ENCODE results near the gene MPIG6B.
A peak's percentile ranks its signal among the peaks of the same experiment; 100 is the strongest.

Gene MPIG6B

DNA sequence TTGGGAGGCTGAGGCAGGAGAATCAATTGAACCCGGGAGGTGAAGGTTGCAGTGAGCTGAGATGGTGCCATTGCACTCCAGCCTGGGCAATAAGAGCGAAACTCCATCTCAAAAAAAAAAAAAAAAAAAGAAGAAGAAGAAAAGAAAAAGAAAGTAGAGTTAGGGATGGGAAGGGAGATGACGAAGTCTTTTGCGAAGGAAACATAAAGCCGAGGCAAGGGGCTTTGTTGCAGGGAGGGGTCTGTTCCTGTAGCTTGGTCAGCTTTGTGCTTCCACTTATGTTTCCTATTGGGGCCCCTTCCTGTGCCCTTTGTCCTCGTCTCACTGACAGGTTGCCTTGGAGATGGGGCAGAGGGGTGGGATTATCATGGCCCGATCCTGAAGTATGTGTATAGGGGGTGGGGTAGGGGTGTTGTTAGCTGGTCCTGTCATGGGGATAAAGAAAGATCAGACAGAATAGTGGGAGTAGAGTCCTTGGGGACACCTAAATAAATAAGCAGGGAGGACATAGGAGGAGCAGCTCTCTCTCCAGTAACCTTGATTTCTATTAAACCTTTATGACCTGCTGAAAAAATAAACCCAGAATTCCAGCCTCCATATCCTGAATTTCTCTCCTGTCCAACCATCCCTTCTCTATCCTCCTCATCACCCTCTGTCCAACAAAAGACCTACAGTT is 14.3 kb downstream of the MPIG6B start:
- Histone ChIP-seq H3K36me3 (ENCODE audit: control insufficient read depth, insufficient read depth, low read length) (peaks cover 15% of the 10 kb centered on the region), H3K4me1 (ENCODE audit: control insufficient read depth, insufficient read depth, low read length) (peaks cover 34% of the 10 kb centered on the region), H3K4me3 (ENCODE audit: insufficient read depth, low read depth, low read length) (peak overlapping the region; percentile 11), H3K9me3 (ENCODE audit: control insufficient read depth, low read length) (no peaks in the 10 kb centered on the region), H3K27ac (ENCODE audit: insufficient read depth, low read depth, low read length, poor library complexity, severe bottlenecking) (peak overlapping the region; percentile 91), H3K27me3 (ENCODE audit: control insufficient read depth, insufficient read depth, low read length, poor library complexity, severe bottlenecking) (no peaks in the 10 kb centered on the region)
- 31 to 33% methylated on average over 7 of the region's 7 CpGs for WGBS, 2 experiments

DNA sequence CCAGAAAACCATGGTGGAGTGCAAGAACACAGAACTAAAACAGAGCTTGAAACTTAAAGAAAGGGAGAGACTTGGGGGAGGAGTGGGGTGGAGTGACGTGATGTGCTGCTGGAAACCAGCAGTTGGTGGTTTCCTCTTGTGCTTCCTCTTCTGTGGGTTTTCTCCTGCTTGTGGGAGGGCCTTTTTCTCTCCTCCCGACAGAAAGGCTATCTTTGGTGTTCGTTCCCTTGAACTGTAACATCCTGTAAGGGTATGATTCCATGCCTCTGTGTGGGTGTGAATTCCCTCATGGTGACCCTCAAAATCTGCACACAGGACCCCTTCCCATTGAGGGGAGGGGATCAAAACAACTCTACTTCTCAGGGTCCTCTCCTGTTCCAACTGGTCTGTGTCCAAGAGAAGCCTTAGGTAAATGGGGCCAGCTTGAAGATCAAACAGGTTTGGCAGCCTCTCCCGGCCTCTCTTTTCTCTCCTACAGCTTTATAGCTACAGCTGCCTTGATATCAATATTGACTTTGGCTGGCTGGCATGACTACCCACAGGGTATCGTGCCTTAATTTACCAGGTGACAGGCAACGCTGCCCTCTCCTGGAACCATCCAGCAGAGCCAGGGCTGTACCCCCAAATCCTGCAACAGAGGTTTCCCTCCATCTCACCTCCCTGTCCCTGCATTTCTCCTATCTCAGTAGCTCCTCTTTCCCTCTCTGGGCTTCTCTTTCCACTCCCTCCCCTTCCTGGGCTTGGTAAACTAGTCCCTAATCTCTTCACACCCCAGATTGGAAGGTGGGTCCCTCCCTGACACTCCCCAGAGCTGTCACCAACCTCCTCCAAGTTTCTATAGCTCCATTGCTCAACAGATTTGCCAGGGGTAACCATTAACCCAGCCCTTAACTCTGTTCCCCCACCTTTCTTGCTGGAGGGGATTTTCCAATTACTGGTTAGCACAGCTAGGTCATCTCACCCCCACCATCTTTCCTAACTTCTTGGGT is 15.1 kb downstream of the MPIG6B start:
- Histone ChIP-seq H3K27ac (ENCODE audit: insufficient read depth, low read depth, low read length, poor library complexity, severe bottlenecking) (peak overlapping the region; percentile 91), H3K27me3 (ENCODE audit: control insufficient read depth, insufficient read depth, low read length, poor library complexity, severe bottlenecking) (no peaks in the 10 kb centered on the region), H3K36me3 (ENCODE audit: control insufficient read depth, insufficient read depth, low read length) (peaks cover 11% of the 10 kb centered on the region), H3K4me1 (ENCODE audit: control insufficient read depth, insufficient read depth, low read length) (peaks cover 34% of the 10 kb centered on the region), H3K9me3 (ENCODE audit: control insufficient read depth, low read length) (no peaks in the 10 kb centered on the region), H3K4me3 (ENCODE audit: insufficient read depth, low read depth, low read length) (peak overlapping the region; percentile 11)
- WGBS, 2 experiments = 43 to 49% methylated on average over 6 of the region's 6 CpGs

DNA sequence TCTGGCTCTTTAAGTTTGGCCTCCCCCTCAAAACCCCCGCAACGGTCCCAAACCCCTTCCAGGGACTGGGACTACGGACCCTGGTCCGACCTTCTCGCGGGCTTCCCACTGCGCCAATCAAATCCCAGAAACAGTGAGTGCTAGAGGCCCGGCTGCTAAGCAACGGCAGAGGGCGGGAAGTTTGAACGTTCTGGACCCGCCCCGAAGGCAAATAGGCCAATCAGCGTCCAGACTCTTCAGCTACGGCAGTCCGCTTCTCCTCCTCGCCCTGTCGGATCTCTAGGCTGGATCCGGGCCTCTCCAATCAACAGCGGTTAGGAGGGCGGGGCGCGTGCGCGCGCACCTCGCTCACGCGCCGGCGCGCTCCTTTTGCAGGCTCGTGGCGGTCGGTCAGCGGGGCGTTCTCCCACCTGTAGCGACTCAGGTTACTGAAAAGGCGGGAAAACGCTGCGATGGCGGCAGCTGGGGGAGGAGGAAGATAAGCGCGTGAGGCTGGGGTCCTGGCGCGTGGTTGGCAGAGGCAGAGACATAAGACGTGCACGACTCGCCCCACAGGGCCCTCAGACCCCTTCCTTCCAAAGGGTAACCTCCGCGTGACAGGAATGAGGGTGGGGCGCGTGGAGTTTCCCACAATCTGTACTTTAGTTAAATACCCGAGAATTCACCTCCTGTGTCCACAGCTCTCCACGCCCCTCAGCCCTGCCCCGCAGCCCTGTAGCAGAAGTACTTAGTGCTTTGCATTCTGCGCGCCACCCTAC is 16.6 kb downstream of the MPIG6B start, which contains the start of gene MSH5:
Gene MSH5, plus strand, starts transcription at position 367 of the 758 bp plus-strand sequence. CDS start 462 bp downstream, outside the sequence.
- Histone ChIP-seq H3K9me3 (ENCODE audit: control insufficient read depth, low read length) (no peaks in the 10 kb centered on the region), H3K27me3 (ENCODE audit: control insufficient read depth, insufficient read depth, low read length, poor library complexity, severe bottlenecking) (no peaks in the 10 kb centered on the region), H3K27ac (ENCODE audit: insufficient read depth, low read depth, low read length, poor library complexity, severe bottlenecking) (peak within 1 kb of the TSS; percentile 67), H3K4me1 (ENCODE audit: control insufficient read depth, insufficient read depth, low read length) (peaks cover 39% of the 10 kb centered on the region), H3K4me3 (ENCODE audit: insufficient read depth, low read depth, low read length) (peak within 1 kb of the TSS; percentile 52), H3K36me3 (ENCODE audit: control insufficient read depth, insufficient read depth, low read length) (peaks cover 4% of the 10 kb centered on the region)
- WGBS, 2 experiments = 2% methylated on average over 58 of the region's 58 CpGs

DNA sequence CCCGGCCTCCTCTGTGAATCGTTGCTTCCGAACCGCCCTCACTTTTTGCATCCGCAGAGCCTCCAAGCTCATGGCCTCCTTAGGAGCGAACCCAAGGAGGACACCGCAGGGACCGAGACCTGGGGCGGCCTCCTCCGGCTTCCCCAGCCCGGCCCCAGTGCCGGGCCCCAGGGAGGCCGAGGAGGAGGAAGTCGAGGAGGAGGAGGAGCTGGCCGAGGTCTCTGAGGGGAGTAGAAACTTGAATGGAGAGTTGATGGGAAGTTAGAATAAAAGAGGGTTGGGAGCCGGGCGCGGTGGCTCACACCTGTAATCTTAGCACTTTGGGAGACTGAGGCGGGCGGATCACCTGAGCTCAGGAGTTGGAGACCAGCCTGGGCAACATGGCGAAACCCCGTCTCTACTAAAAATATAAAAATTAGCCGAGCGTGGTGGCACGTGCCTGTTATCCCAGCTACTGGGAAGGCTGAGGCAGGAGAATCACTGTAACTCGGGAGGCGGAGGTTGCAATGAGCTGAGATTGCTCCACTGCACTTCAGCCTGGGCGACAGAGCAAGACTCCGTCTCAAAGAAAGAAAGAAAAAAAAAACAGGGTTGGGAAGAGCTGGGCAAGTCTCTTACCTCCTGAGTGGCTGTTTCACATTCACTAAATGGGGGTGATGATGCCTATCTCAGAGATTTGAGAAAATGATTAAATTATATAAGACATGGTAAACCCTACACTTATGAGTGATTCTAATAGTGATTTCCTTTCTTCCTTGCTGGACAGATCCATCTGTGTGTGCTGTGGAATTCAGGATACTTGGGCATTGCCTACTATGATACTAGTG is 17.4 kb downstream of the MPIG6B start:
- Histone ChIP-seq H3K4me1 (ENCODE audit: control insufficient read depth, insufficient read depth, low read length) (peaks cover 39% of the 10 kb centered on the region), H3K27me3 (ENCODE audit: control insufficient read depth, insufficient read depth, low read length, poor library complexity, severe bottlenecking) (no peaks in the 10 kb centered on the region), H3K4me3 (ENCODE audit: insufficient read depth, low read depth, low read length) (peak overlapping the region; percentile 52), H3K27ac (ENCODE audit: insufficient read depth, low read depth, low read length, poor library complexity, severe bottlenecking) (peak overlapping the region; percentile 51), H3K36me3 (ENCODE audit: control insufficient read depth, insufficient read depth, low read length) (peaks cover 4% of the 10 kb centered on the region), H3K9me3 (ENCODE audit: control insufficient read depth, low read length) (no peaks in the 10 kb centered on the region)
- WGBS, 2 experiments = 40 to 43% methylated on average over 29 of the region's 29 CpGs

DNA sequence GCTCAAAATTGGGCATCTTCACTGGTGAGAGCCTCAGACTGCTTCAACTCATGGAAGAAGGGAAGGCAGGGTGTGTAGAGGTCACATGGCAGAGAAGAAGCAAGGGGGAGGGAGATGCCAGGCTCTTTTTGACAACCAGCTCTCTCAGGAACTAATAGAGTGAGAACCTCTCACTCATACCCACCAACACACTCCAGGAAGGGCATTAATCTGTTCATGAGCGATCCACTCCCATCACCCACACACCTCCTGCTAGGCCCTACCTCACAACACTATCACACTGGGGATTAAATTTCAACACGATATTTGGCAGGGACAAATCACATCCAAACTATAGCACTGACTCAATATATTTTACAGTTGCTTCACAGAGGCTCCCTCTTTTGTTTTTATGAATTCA is 18.6 kb downstream of the MPIG6B start:
- Histone ChIP-seq H3K27me3 (ENCODE audit: control insufficient read depth, insufficient read depth, low read length, poor library complexity, severe bottlenecking) (no peaks in the 10 kb centered on the region), H3K4me1 (ENCODE audit: control insufficient read depth, insufficient read depth, low read length) (peaks cover 35% of the 10 kb centered on the region), H3K36me3 (ENCODE audit: control insufficient read depth, insufficient read depth, low read length) (peaks cover 4% of the 10 kb centered on the region), H3K4me3 (ENCODE audit: insufficient read depth, low read depth, low read length) (no peak overlapping the region), H3K9me3 (ENCODE audit: control insufficient read depth, low read length) (no peaks in the 10 kb centered on the region), H3K27ac (ENCODE audit: insufficient read depth, low read depth, low read length, poor library complexity, severe bottlenecking) (no peak overlapping the region)
- 95 to 96% methylated on average over 2 of the region's 2 CpGs for WGBS, 2 experiments

DNA sequence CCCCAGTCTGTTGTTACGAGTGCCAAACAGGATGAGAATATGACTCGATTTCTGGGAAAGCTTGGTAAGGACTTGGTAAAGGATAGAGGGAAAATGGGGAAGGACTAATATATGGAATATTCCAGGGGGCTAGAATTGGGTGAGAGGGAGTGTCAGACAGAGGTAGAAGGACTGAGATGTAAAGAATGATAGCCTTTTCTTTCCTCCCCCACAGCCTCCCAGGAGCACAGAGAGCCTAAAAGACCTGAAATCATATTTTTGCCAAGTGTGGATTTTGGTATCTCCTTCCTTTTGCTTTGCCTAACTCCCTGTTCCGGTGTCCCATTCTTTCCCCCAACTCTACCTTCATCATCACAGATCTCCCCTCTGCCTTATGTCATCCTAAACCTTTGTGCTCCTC is 19.7 kb downstream of the MPIG6B start:
- Histone ChIP-seq H3K36me3 (ENCODE audit: control insufficient read depth, insufficient read depth, low read length) (peaks cover 4% of the 10 kb centered on the region), H3K4me3 (ENCODE audit: insufficient read depth, low read depth, low read length) (no peak overlapping the region), H3K9me3 (ENCODE audit: control insufficient read depth, low read length) (no peaks in the 10 kb centered on the region), H3K27me3 (ENCODE audit: control insufficient read depth, insufficient read depth, low read length, poor library complexity, severe bottlenecking) (no peaks in the 10 kb centered on the region), H3K4me1 (ENCODE audit: control insufficient read depth, insufficient read depth, low read length) (peaks cover 26% of the 10 kb centered on the region), H3K27ac (ENCODE audit: insufficient read depth, low read depth, low read length, poor library complexity, severe bottlenecking) (no peak overlapping the region)
- 93 to 94% methylated on average over 3 of the region's 3 CpGs for WGBS, 2 experiments

DNA sequence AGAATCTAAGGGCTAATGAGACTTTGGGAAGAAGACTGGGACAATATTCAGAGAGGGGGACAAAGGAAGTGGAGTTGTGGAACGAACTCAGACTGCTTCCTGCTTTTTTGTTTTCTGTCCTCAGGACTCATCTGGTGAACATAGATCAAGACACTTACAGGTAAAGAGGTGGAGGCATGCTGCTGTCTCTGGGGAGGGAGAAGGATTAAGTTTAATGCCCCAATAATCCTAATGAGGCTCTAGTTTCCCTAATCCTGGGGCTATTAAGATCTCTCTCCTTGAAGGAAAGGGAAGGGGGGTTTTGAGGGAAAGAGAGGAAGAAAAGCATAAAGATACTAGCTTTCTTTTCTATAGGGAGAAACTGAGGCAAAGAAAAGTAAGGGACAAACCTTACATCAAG is 21.2 kb downstream of the MPIG6B start:
- no peaks in the 10 kb centered on the region for H3K9me3 ChIP-seq (ENCODE audit: control insufficient read depth, low read length)
- no peak overlapping the region for H3K4me3 ChIP-seq (ENCODE audit: insufficient read depth, low read depth, low read length)
- no peaks in the 10 kb centered on the region for H3K27me3 ChIP-seq (ENCODE audit: control insufficient read depth, insufficient read depth, low read length, poor library complexity, severe bottlenecking)
- H3K4me1 ChIP-seq (ENCODE audit: control insufficient read depth, insufficient read depth, low read length) = peaks cover 12% of the 10 kb centered on the region
- H3K36me3 ChIP-seq (ENCODE audit: control insufficient read depth, insufficient read depth, low read length) = peaks cover 4% of the 10 kb centered on the region
- WGBS, 2 experiments = 80 to 94% methylated on average over 1 of the region's 1 CpG
- H3K27ac ChIP-seq (ENCODE audit: insufficient read depth, low read depth, low read length, poor library complexity, severe bottlenecking) = no peak overlapping the region

DNA sequence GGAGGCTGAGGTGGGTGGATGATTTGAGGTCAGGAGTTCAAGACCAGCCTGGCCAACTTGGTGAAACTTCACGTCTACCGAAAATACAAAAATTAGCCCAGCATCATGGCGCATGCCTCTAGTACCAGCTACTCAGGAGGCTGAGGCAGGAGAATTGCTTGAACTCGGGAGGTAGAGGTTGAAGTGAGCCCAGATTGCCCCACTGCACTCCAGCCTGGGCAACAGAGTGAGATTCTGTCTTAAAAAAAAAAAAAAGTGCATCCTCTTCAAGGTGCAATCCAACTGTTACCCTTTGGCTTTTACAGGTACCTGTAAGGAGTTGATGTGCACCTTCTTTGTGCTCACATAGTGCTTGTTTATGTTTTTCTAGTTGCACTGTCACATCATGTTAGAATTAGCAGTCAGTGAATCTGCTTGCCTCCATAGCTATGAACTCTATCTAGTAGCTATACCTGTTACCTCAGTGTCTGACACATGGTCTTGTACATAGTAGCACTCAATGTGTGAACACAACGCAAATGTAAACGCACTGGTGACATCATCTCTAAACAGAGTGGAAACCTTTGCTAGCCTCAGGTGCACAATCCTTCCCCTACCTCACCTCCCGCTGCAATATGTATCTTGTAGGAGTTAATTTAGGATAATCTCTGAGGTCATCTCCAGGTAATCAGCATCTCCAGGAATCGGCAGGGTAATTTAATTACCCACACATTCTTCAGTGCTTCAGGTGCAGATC is 26.3 kb downstream of the MPIG6B start:
- Histone ChIP-seq H3K27ac (ENCODE audit: insufficient read depth, low read depth, low read length, poor library complexity, severe bottlenecking) (no peak overlapping the region), H3K36me3 (ENCODE audit: control insufficient read depth, insufficient read depth, low read length) (no peaks in the 10 kb centered on the region), H3K4me1 (ENCODE audit: control insufficient read depth, insufficient read depth, low read length) (peaks cover 4% of the 10 kb centered on the region), H3K9me3 (ENCODE audit: control insufficient read depth, low read length) (no peaks in the 10 kb centered on the region), H3K4me3 (ENCODE audit: insufficient read depth, low read depth, low read length) (no peak overlapping the region), H3K27me3 (ENCODE audit: control insufficient read depth, insufficient read depth, low read length, poor library complexity, severe bottlenecking) (no peaks in the 10 kb centered on the region)
- WGBS, 2 experiments = 96% methylated on average over 8 of the region's 8 CpGs
